ENCODE results near the gene ACSL3.
"Not testable (repeated sequence)": the region's sequence is repeated elsewhere in the genome, so short reads cannot be mapped to it uniquely, and the experiment has no call there.

The ACSL3 gene

DNA sequence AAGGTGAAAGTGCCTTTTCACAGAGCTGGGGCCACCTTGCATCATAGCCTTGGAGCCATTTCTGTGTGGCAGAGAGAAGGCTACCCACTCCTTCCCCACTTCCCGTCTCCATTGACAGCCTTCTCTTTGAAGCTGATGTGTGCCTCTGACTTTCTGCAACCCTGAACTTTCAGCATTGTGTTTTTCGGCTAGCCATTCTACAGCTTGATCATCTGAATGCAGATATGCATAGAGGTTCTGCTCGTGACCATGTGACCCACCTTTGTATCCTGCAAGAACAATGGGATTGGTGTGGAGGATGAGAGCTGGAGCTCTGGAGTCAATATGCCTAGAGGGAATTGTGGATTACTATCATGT, 122.1 kb downstream of the ACSL3 start:
- no peak overlapping the region for H3K27ac ChIP-seq
- peaks cover 3% of the 10 kb centered on the region for H3K27me3 ChIP-seq
- no peak overlapping the region for H3K4me3 ChIP-seq (ENCODE audit: low read depth in 1 of 2, low read length in 1 of 2)
- no peaks in the 10 kb centered on the region for H3K9me3 ChIP-seq
- H3K36me3 ChIP-seq = no peaks in the 10 kb centered on the region
- TF ChIP-seq, protein P1, sequence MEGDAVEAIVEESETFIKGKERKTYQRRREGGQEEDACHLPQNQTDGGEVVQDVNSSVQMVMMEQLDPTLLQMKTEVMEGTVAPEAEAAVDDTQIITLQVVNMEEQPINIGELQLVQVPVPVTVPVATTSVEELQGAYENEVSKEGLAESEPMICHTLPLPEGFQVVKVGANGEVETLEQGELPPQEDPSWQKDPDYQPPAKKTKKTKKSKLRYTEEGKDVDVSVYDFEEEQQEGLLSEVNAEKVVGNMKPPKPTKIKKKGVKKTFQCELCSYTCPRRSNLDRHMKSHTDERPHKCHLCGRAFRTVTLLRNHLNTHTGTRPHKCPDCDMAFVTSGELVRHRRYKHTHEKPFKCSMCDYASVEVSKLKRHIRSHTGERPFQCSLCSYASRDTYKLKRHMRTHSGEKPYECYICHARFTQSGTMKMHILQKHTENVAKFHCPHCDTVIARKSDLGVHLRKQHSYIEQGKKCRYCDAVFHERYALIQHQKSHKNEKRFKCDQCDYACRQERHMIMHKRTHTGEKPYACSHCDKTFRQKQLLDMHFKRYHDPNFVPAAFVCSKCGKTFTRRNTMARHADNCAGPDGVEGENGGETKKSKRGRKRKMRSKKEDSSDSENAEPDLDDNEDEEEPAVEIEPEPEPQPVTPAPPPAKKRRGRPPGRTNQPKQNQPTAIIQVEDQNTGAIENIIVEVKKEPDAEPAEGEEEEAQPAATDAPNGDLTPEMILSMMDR (IDR thresholded peaks at IDR 0.05) = no peak
- peaks cover 12 to 13% of the 10 kb centered on the region in 2 experiments for H3K4me1 ChIP-seq (ENCODE audit: control insufficient read depth in 1 of 2, insufficient read depth in 1 of 2, low read depth in 1 of 2, low read length in 1 of 2)

DNA sequence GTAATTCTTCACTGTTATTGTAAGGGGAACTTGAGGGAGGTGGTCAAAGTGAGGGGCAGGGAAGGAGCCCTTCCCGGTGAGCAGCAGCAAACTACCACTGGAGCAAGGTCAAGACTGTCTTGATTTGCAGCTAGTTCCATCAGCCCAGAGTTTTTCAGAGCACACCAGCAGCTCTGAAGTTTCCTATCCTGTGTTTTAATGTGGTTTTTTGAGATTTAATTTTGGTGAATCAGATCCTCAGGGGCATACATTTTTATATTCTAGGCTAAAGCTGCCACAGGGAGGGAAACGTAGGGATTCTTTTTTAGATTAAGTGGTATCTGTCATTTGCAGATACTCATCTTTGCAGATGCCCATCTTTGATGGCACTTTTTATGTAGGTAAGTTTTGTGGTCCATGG, 124.1 kb downstream of the ACSL3 start:
- H3K27me3 ChIP-seq = no peaks in the 10 kb centered on the region
- H3K9me3 ChIP-seq = no peaks in the 10 kb centered on the region
- H3K27ac ChIP-seq = no peak overlapping the region
- no peak overlapping the region for H3K4me3 ChIP-seq (ENCODE audit: low read depth in 1 of 2, low read length in 1 of 2)
- TF ChIP-seq, protein P1 (IDR thresholded peaks at IDR 0.05) = no peak
- peaks cover 12 to 13% of the 10 kb centered on the region in 2 experiments for H3K4me1 ChIP-seq (ENCODE audit: control insufficient read depth in 1 of 2, insufficient read depth in 1 of 2, low read depth in 1 of 2, low read length in 1 of 2)
- H3K36me3 ChIP-seq = no peaks in the 10 kb centered on the region

- no peak overlapping the region for H3K4me3 ChIP-seq (ENCODE audit: low read depth in 1 of 2, low read length in 1 of 2)
- H3K9me3 ChIP-seq = no peaks in the 10 kb centered on the region
- H3K27me3 ChIP-seq = no peaks in the 10 kb centered on the region
- no peaks in the 10 kb centered on the region for H3K4me1 ChIP-seq (ENCODE audit: control insufficient read depth in 1 of 2, insufficient read depth in 1 of 2, low read depth in 1 of 2, low read length in 1 of 2)
- H3K27ac ChIP-seq = no peak overlapping the region
- TF ChIP-seq, protein P1 (IDR thresholded peaks at IDR 0.05) = no peak
- no peaks in the 10 kb centered on the region for H3K36me3 ChIP-seq
These were observed 128.6 kb downstream of the ACSL3 start for GRCh38 chr2:222989431-222989830.

GRCh38 chr2:222990206-222990605, 129.4 kb downstream of the ACSL3 start:
- not testable (repeated sequence) for H3K9me3 ChIP-seq; H3K27ac ChIP-seq; H3K36me3 ChIP-seq; H3K4me3 ChIP-seq (ENCODE audit: low read depth in 1 of 2, low read length in 1 of 2); H3K4me1 ChIP-seq (ENCODE audit: control insufficient read depth in 1 of 2, insufficient read depth in 1 of 2, low read depth in 1 of 2, low read length in 1 of 2); H3K27me3 ChIP-seq

DNA sequence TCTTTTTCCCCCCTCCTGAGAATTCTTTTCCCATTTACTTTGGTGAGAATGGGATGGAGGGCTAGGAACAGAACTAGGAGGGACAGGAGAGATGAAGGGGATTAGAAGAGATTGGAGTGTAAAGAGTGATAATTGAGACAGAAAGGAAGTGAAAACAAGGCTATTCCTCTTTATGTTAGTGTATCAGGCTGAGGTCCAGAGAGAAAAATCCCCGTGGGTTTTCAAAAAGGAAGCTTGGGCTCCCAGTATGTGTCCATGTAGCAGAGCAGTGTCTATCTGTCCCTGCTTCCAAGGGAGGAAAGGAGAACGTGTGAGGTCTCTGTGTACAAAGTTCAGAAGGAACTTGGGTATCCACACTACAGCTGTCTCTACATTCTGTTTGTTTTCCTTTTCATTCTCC, 131.3 kb downstream of the ACSL3 start:
- Histone ChIP-seq H3K27ac (no peak overlapping the region), H3K4me1 (ENCODE audit: control insufficient read depth in 1 of 2, insufficient read depth in 1 of 2, low read depth in 1 of 2, low read length in 1 of 2) (no peaks in the 10 kb centered on the region), H3K4me3 (ENCODE audit: low read depth in 1 of 2, low read length in 1 of 2) (no peak overlapping the region), H3K36me3 (no peaks in the 10 kb centered on the region), H3K9me3 (no peaks in the 10 kb centered on the region), H3K27me3 (peaks cover 3% of the 10 kb centered on the region)
- TF ChIP-seq, protein P1 (IDR thresholded peaks at IDR 0.05) = no peak

Data from neutrophil (primary cell).